Adipocyte (in vitro differentiated cells): ENCODE results near the gene ABAT.

Experiments used
- DNase-seq: peaks from one replicate; pipeline ENCODE4 v3.0.0-alpha.2; 2015; ENCODE audit warnings: low read depth
- H3K27me3 ChIP-seq: replicated peaks from 2 replicates; pipeline ENCODE4 v1.7.0; 2013; ENCODE audit warnings: mild to moderate bottlenecking, low read length, moderate library complexity; ENCODE audit not compliant: control insufficient read depth, insufficient read depth
- H3K36me3 ChIP-seq: 2 replicates; pipeline ENCODE4 v1.7.0; 2013; ENCODE audit warnings: low read length, mild to moderate bottlenecking, moderate library complexity; ENCODE audit not compliant: control insufficient read depth, insufficient read depth, severe bottlenecking
- H3K4me1 ChIP-seq: 2 replicates; pipeline ENCODE4 v1.7.0; 2013; ENCODE audit warnings: mild to moderate bottlenecking, low read length, moderate library complexity; ENCODE audit not compliant: control insufficient read depth, insufficient read depth
- H3K4me3 ChIP-seq: 2 replicates; pipeline ENCODE4 v1.7.0; 2013; ENCODE audit warnings: mild to moderate bottlenecking, low read length, moderate library complexity
- H3K9ac ChIP-seq: 2 replicates; pipeline ENCODE4 v1.7.0; 2013; ENCODE audit warnings: mild to moderate bottlenecking, low read length, moderate library complexity
- H3K9me3 ChIP-seq: 2 replicates; pipeline ENCODE4 v1.7.0; 2013; ENCODE audit warnings: mild to moderate bottlenecking, low read length, moderate library complexity; ENCODE audit not compliant: control insufficient read depth

Gene ABAT

DNA sequence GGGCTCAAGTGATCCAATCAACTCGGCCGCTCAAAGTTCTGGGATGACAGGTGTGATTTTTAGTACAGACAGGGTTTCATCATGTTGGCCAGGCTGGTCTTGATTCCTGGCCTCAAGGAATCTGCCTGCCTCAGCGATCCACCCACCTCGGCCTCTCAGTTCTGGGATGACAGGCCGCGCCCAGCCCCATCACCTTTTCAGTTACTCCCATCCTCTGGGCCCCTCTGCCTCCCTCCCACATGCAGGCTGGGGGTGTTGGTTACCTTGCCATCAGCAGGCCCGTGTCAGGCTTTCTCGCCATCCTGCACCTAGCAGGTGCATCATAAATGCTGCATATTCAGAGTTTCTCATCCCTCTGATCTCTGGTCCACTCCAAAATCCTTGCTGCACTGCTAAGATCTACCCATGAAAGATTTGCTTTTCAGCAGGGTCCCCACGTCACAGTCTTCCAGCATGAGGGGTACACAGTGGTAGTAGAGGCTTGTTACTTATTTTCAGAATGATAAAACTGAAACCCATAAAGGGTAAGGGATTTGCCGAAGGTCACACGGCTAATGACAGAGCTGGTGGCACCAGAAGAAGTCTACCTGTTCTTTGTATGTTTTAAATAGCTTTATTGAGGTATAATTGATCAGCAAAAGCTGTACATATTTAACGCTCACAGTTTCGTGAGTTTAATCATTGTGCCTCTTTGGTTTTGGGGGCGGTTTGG is 139.8 kb downstream of the ABAT start:
- Histone ChIP-seq H3K9ac (no peak overlapping the region), H3K4me3 (no peak overlapping the region), H3K36me3 (peaks cover 81% of the 10 kb centered on the region), H3K27me3 (no peaks in the 10 kb centered on the region), H3K4me1 (peaks cover 10% of the 10 kb centered on the region), H3K9me3 (no peaks in the 10 kb centered on the region)
- DNase-seq: no peak

DNA sequence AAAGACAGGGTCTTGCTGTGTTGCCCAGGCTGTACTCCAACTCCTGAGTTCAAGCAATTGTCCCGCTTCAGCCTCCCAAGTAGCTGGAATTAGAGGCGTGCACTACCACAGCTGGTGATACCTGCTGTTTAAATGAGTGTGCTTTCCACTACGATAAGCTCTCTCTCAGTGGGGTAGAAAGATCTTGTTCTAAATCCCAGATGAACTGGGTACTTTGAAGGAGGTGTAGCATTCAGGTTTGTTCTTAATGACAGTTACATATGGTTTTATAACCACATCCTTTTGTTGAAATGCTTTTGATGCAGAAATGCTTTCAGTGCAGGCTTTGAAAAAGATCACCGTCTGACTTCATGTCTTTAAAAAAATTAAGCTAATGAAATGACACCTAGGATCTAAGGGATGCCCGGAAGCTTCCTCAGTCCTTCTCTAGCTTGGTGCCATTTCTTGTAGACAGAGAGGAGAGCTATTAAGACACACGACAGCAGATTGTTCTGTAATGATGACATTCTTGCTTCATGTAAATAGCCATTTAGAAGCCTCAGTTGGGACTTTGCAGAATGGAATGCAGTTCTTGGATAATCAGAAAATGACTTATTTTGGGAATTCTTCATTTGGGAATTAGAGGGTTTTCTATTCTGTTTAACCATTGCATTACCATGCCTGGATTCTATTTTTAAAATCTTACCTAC is 142.7 kb downstream of the ABAT start:
- Histone ChIP-seq H3K36me3 (peaks cover 78% of the 10 kb centered on the region), H3K4me3 (no peak overlapping the region), H3K9me3 (no peaks in the 10 kb centered on the region), H3K9ac (no peak overlapping the region), H3K4me1 (peaks cover 10% of the 10 kb centered on the region), H3K27me3 (no peaks in the 10 kb centered on the region)
- DNase-seq: peak; percentile 10

DNA sequence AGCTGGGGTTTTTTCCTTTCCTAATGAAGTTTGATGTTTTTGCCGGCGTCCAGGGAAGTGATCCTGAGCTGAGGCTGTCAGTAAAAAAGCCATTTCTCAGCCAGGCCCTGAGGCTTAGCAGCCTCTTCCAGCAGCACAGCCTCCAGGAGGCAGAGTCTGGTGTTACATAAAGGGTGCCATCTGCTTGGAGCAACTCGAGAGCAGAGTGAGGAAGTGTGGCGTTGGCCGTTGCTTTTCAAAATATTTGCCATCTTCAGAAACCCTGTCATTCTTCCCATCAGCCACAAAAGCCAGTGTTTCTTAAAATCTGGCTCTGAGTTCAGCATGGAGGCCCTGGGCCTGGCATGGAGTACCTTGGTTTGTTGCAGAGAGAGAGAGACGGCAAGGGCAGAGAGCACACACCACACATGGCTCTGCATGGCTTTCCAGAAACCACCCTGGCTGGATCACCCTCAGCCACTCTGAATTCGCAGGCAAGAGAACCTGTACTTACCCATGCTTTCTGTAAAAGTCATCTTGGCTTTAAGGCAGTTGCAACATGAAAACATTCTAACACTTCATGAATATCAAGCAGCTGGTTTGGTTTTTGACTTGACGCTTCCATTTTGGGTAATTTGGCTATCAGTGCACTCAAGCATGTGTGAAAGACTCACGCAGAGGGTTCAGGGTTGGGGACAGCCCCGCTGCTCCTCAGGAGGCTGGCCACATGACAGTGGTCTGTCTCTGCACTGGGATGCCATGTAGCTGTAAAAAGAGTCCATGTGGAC is 144.3 kb downstream of the ABAT start:
- Histone ChIP-seq H3K36me3 (peaks cover 64% of the 10 kb centered on the region), H3K4me1 (peaks cover 10% of the 10 kb centered on the region), H3K27me3 (no peaks in the 10 kb centered on the region), H3K9ac (no peak overlapping the region), H3K9me3 (no peaks in the 10 kb centered on the region), H3K4me3 (no peak overlapping the region)
- DNase-seq: no peak

DNA sequence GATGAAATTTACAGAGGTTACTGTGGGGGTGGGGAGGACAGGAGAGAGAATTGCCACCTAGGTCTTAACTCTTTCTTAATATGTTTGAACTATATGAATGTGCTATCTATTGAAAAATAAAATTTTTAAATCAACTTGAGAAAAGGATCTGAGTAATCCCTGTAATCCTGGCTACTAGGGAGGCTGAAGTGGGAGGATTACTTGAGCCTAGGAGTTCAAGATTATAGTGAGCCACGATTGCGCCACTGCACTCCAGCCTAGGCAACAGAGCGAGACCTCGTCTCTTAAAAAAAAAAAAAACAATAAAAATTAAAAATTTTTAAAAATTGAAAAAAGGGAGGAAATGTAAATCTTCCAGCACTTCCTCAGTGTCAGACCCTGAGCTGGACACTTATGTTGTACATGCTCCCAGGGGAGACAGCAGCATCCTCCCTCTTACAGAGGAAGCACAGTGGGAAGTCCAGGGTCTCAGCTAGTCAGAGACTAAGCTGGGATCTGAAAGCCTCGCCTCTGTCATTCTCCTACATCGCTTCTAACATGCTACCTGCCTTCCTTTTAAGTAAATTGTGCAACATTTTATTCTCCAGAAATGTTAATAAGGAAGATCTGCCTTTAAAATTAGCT is 145.1 kb downstream of the ABAT start:
- peaks cover 64% of the 10 kb centered on the region for H3K36me3 ChIP-seq
- no peak for DNase-seq
- peaks cover 10% of the 10 kb centered on the region for H3K4me1 ChIP-seq
- no peaks in the 10 kb centered on the region for H3K9me3 ChIP-seq
- no peak overlapping the region for H3K4me3 ChIP-seq
- no peaks in the 10 kb centered on the region for H3K27me3 ChIP-seq
- no peak overlapping the region for H3K9ac ChIP-seq

DNA sequence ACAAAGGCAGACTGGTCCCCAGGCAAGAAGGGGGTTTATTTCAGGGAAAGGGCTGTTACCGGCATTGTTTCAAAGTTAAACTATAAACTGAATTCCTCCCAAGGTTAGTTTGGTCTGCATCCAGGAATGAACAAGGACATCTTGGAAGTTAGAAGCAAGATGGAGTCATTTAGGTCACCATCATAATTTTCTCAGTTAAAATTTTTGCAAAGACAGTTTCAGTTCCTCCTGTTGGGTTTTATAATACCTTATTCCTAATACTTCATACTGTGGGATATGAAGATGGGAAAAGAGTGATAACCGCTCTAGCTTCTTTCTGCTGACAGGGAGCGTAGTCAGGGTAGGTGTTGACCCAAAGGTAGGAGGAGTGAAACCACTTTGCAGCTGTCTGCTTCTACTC is 148.0 kb downstream of the ABAT start:
- Histone ChIP-seq H3K4me1 (peaks cover 4% of the 10 kb centered on the region), H3K4me3 (no peak overlapping the region), H3K9me3 (no peaks in the 10 kb centered on the region), H3K9ac (no peak overlapping the region), H3K36me3 (peaks cover 67% of the 10 kb centered on the region), H3K27me3 (no peaks in the 10 kb centered on the region)
- no peak for DNase-seq

DNA sequence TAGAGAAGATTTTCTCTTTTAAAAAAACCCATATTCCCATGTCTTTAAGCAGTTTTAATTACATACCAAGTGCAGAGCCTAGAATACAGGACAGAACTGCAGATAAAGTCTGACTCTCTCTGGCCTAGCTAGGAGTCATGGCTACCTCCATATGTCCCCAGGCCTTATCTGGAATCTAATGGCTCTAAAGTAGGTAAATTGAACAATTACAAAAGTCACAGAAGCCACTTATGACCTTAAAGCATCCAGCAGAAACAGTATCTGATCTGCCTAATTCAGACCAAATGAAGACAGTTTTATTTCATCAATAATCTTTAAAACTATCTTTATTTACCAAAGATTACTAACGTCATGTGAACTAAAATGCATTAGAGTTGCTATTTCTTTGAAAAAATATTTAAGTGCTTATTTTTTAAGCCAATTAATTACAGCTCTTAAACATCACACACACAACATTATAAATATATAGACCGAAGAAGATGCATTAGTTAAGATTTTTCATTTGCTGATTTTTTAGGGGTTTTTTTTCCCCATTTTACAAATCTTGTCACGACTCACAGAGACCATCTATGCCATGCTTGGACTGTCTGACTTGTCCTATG is 152.0 kb downstream of the ABAT start:
- Histone ChIP-seq H3K27me3 (no peaks in the 10 kb centered on the region), H3K4me3 (no peak overlapping the region), H3K36me3 (peaks cover 65% of the 10 kb centered on the region), H3K4me1 (no peaks in the 10 kb centered on the region), H3K9me3 (no peaks in the 10 kb centered on the region), H3K9ac (no peak overlapping the region)
- no peak for DNase-seq

DNA sequence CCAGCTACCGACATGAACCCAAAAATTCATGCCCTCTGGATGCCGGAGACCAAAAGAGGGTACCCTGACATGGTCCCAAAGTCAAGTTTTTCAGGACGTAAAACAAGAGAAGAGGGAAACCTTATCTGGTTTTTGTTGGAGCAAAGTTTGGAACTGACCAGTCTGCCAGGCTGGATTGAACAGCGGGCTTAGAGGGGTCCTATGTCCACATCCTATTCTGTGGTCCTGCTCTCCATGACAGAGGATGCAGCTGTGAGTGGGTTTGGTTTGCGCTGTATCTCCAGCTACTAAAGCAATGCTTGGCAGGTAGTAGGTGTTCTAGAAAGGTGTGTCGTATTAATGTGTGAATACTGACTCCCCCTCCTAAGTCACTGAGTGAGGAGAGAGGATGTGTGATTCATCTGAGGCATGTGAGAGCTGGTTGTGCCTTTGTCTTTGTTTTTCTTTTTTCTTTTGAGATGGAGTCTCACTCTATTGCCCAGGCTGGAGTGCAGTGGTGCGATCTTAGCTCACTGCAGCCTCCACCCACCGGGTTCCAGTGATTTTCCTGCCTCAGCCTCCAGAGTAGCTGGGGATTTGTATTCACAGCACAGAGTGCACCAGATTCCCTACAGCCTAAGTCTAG is 154.2 kb downstream of the ABAT start:
- DNase-seq: no peak
- Histone ChIP-seq H3K9me3 (no peaks in the 10 kb centered on the region), H3K9ac (no peak overlapping the region), H3K4me1 (no peaks in the 10 kb centered on the region), H3K27me3 (no peaks in the 10 kb centered on the region), H3K36me3 (peaks cover 71% of the 10 kb centered on the region), H3K4me3 (no peak overlapping the region)

DNA sequence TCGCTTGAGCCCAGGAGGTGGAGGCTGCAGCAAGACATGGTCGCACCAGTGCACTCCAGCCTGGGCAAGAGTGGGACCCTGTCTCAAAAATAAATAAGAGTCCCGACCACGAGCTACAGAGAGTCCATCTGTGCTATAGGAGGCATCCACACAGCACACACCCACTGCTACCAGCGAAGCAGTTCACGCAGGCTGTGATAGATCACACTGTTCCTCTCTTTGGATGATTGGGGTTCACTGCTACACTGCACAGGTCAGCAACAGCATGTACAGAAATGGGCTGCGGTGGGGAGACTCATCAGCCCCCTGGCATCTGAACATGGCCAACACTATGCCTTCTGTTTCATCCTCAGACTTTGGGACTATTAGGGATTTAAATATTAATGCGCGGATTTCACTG is 157.0 kb downstream of the ABAT start:
- DNase-seq: no peak
- peaks cover 50% of the 10 kb centered on the region for H3K36me3 ChIP-seq
- no peak overlapping the region for H3K9ac ChIP-seq
- no peaks in the 10 kb centered on the region for H3K27me3 ChIP-seq
- no peak overlapping the region for H3K4me3 ChIP-seq
- H3K4me1 ChIP-seq: peaks cover 11% of the 10 kb centered on the region
- H3K9me3 ChIP-seq: no peaks in the 10 kb centered on the region

DNA sequence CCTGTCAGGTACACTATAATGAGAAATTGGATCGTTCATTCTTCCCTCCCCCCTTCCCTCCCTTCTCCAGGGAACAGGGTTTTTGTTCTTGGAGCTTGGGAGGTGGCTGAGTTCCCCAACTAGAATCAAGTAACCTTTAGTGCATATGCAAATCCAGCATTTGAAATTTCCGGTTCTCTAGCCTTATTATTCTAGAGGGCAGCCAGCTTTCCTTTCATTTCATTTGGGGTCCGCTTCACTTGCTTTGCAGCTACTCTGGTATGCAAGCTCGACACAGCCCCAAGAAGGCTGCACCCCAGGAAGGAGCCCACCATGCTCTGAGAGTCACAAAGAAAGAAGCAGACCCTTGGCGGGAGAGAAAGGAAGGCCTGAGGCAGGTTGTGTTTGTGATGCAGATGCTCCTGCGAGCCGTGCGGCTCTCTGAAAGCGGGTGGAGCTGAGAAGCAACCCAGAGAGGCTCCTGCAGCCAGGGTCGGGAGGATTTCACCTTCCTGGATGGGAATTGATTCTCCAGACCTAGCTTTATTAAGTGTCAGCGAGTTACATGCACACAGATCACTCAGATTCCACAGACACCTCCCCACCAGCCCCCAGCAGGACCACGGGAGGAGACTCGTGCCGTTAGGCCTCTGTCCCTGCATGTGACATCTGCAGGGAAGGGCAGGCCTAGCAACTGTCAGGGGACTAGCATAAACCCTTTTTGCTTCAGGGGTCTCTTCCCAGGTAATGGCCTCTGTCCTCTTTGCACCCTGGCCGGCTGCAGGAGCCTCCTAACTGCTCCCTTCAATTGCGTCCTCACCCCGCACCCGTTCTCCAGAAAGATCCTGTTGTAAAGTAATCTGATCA is 157.7 kb downstream of the ABAT start:
- Histone ChIP-seq H3K27me3 (no peaks in the 10 kb centered on the region), H3K36me3 (peaks cover 44% of the 10 kb centered on the region), H3K4me3 (no peak overlapping the region), H3K9me3 (no peaks in the 10 kb centered on the region), H3K4me1 (peaks cover 16% of the 10 kb centered on the region), H3K9ac (no peak overlapping the region)
- no peak for DNase-seq

DNA sequence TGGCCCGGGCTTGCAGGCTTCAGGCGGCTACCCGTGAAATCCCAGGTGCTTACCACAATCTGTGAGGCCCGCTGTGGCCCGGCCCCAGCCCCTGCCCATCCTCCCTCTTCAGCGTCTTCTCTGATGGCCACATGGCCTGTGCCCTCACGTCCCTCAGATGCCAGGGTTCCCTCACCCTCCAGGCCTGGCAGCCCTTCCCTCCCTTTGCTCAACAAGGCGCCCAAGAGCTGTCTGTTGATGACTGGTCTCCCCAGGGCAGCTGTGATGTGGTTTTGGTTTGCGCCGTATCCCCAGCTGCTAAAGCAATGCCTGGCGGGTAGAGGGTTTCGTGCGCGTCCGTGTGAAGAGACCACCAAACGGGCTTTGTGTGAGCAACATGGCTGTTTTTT is 158.3 kb downstream of the ABAT start:
- Histone ChIP-seq H3K9me3 (no peaks in the 10 kb centered on the region), H3K27me3 (no peaks in the 10 kb centered on the region), H3K4me1 (peaks cover 16% of the 10 kb centered on the region), H3K9ac (no peak overlapping the region), H3K36me3 (peaks cover 43% of the 10 kb centered on the region), H3K4me3 (no peak overlapping the region)
- DNase-seq: no peak
